ENCODE measurements around the gene CCRL2.

DNA sequence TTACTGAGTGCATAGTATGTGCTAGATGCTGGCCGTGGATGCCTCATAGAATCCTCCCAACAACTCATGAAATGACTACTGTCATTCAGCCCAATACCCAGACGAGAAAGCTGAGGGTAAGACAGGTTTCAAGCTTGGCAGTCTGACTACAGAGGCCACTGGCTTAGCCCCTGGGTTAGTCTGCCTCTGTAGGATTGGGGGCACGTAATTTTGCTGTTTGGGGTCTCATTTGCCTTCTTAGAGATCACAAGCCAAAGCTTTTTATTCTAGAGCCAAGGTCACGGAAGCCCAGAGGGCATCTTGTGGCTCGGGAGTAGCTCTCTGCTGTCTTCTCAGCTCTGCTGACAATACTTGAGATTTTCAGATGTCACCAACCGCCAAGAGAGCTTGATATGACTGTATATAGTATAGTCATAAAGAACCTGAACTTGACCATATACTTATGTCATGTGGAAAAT is 37.4 kb upstream of the CCRL2 start:
- TF ChIP-seq POLR2AphosphoS5 (IDR thresholded peaks at IDR 0.05): no peak
- TF ChIP-seq, protein P1, sequence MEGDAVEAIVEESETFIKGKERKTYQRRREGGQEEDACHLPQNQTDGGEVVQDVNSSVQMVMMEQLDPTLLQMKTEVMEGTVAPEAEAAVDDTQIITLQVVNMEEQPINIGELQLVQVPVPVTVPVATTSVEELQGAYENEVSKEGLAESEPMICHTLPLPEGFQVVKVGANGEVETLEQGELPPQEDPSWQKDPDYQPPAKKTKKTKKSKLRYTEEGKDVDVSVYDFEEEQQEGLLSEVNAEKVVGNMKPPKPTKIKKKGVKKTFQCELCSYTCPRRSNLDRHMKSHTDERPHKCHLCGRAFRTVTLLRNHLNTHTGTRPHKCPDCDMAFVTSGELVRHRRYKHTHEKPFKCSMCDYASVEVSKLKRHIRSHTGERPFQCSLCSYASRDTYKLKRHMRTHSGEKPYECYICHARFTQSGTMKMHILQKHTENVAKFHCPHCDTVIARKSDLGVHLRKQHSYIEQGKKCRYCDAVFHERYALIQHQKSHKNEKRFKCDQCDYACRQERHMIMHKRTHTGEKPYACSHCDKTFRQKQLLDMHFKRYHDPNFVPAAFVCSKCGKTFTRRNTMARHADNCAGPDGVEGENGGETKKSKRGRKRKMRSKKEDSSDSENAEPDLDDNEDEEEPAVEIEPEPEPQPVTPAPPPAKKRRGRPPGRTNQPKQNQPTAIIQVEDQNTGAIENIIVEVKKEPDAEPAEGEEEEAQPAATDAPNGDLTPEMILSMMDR (IDR thresholded peaks at IDR 0.05; ENCODE audit: poor library complexity, severe bottlenecking): no peak
- no peak for TF ChIP-seq RAD21 (conservative IDR thresholded peaks at IDR 0.05)
- no peak for TF ChIP-seq EZH2 (IDR thresholded peaks at IDR 0.05; ENCODE audit: borderline replicate concordance, insufficient read depth, low read length, poor library complexity, severe bottlenecking)
- no peak for TF ChIP-seq SMC3 (conservative IDR thresholded peaks at IDR 0.05; ENCODE audit: poor library complexity)
- TF ChIP-seq TAF1 (IDR thresholded peaks at IDR 0.05; ENCODE audit: low read depth): no peak
- no peak for TF ChIP-seq EP300 (conservative IDR thresholded peaks at IDR 0.05; ENCODE audit: poor library complexity, severe bottlenecking)
- TF ChIP-seq, protein P2, sequence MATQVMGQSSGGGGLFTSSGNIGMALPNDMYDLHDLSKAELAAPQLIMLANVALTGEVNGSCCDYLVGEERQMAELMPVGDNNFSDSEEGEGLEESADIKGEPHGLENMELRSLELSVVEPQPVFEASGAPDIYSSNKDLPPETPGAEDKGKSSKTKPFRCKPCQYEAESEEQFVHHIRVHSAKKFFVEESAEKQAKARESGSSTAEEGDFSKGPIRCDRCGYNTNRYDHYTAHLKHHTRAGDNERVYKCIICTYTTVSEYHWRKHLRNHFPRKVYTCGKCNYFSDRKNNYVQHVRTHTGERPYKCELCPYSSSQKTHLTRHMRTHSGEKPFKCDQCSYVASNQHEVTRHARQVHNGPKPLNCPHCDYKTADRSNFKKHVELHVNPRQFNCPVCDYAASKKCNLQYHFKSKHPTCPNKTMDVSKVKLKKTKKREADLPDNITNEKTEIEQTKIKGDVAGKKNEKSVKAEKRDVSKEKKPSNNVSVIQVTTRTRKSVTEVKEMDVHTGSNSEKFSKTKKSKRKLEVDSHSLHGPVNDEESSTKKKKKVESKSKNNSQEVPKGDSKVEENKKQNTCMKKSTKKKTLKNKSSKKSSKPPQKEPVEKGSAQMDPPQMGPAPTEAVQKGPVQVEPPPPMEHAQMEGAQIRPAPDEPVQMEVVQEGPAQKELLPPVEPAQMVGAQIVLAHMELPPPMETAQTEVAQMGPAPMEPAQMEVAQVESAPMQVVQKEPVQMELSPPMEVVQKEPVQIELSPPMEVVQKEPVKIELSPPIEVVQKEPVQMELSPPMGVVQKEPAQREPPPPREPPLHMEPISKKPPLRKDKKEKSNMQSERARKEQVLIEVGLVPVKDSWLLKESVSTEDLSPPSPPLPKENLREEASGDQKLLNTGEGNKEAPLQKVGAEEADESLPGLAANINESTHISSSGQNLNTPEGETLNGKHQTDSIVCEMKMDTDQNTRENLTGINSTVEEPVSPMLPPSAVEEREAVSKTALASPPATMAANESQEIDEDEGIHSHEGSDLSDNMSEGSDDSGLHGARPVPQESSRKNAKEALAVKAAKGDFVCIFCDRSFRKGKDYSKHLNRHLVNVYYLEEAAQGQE (IDR thresholded peaks at IDR 0.05; ENCODE audit: borderline replicate concordance): no peak
- no peak for TF ChIP-seq MXI1 (conservative IDR thresholded peaks at IDR 0.05; ENCODE audit: poor library complexity, severe bottlenecking)

Measured in neural cell (in vitro differentiated cells).